CD8-positive, alpha-beta memory T cell (primary cell): ENCODE results near the gene WWP2. TPM values are rescaled to one million over a fixed set of nuclear protein-coding genes. Genes with fewer than 3 reads are reported as not detected.
"Not testable (repeated sequence)": the region's sequence is repeated elsewhere in the genome, so short reads cannot be mapped to it uniquely, and the experiment has no call there.

Experiments
- CTCF ChIA-PET: fragments of 350-600 bp; sonication (Branson Sonifier 250); formaldehyde crosslinking; loops from one replicate; lab custom pipeline; 2021; ENCODE audit warnings: antibody characterized with exemption; lab: Charles Lee
- POLR2A ChIA-PET: fragments of 350-600 bp; sonication (Branson Sonifier 250); formaldehyde crosslinking; loops from one replicate; lab custom pipeline; 2021; ENCODE audit warnings: antibody characterized with exemption; lab: Charles Lee
- DNase-seq, 5 donors: peaks; one replicate each; pipeline versions ENCODE4 v3.0.0 to v3.0.0-alpha.2; 2020 to 2022; ENCODE audit warnings: mixed read lengths in 1 of 5
- H3K27ac ChIP-seq: one replicate; pipeline ENCODE4 v1.7.0; 2013; ENCODE audit warnings: low read depth, mild to moderate bottlenecking, low read length, moderate library complexity
- H3K27me3 ChIP-seq: 2 replicates; pipeline ENCODE4 v1.7.0; 2013; ENCODE audit warnings: low read length, mild to moderate bottlenecking; ENCODE audit not compliant: insufficient read depth, poor library complexity, severe bottlenecking
- H3K36me3 ChIP-seq: 2 replicates; pipeline ENCODE4 v1.7.0; 2013; ENCODE audit warnings: mild to moderate bottlenecking, low read length, moderate library complexity; ENCODE audit not compliant: insufficient read depth
- H3K4me1 ChIP-seq: 2 replicates; pipeline ENCODE4 v1.7.0; 2013; ENCODE audit warnings: mild to moderate bottlenecking, low read length, moderate library complexity; ENCODE audit not compliant: insufficient read depth
- H3K4me3 ChIP-seq: 2 replicates; pipeline ENCODE4 v1.7.0; 2013; ENCODE audit warnings: mild to moderate bottlenecking, low read length
- H3K9me3 ChIP-seq: 2 replicates; pipeline ENCODE4 v1.7.0; 2013; ENCODE audit warnings: mild to moderate bottlenecking, low read length
- H3K27ac Mint-ChIP-seq, 8 donors: one replicate each; pipeline ENCODE4 v1.8.0; 2020 to 2021; ENCODE audit warnings: mixed read lengths in 8 of 8, mild to moderate bottlenecking in 6 of 8, inconsistent platforms in 3 of 8, moderate library complexity in 3 of 8
- H3K27me3 Mint-ChIP-seq, 2 donors: one replicate each; pipeline ENCODE4 v1.8.0; 2020 to 2021; ENCODE audit warnings: mixed read lengths in 2 of 2, mild to moderate bottlenecking in 1 of 2, moderate library complexity in 1 of 2
- H3K36me3 Mint-ChIP-seq, 3 donors: one replicate each; pipeline ENCODE4 v1.8.0; 2020 to 2021; ENCODE audit warnings: mixed read lengths in 3 of 3, inconsistent platforms in 1 of 3, mild to moderate bottlenecking in 1 of 3
- H3K4me1 Mint-ChIP-seq, 3 donors: one replicate each; pipeline ENCODE4 v1.8.0; 2020 to 2021; ENCODE audit warnings: mixed read lengths in 3 of 3, inconsistent platforms in 1 of 3, mild to moderate bottlenecking in 1 of 3
- H3K4me3 Mint-ChIP-seq, 7 donors: one replicate each; pipeline ENCODE4 v1.8.0; 2020 to 2021; ENCODE audit warnings: mixed read lengths in 7 of 7, mild to moderate bottlenecking in 6 of 7, moderate library complexity in 4 of 7, inconsistent platforms in 2 of 7
- H3K9me3 Mint-ChIP-seq, 5 donors: one replicate each; pipeline ENCODE4 v1.8.0; 2020 to 2022; ENCODE audit warnings: mixed read lengths in 5 of 5, mild to moderate bottlenecking in 3 of 5, moderate library complexity in 2 of 5, inconsistent platforms in 1 of 5
- polyA plus RNA-seq: library from polyadenylated mRNA; unstranded; fragments of 300-500 nt; fragmentation: Illumina TruSeq; gene quantifications from one replicate; pipeline ENCODE4 v1.2.3, GENCODE V29; 2021
- total RNA-seq, 2 experiments: library from RNA; stranded (reverse); gene quantifications; one replicate each; pipeline ENCODE4 v1.2.3, GENCODE V29; 2021

The WWP2 gene
- total and polyA plus RNA-seq, 3 experiments from 2014 or later: 41.0 to 50.6 (median 46.3) TPM

- no peak for DNase-seq
- Histone ChIP-seq H3K36me3 (no peaks in the 10 kb centered on the region), H3K4me3 (no peak overlapping the region), H3K9me3 (no peaks in the 10 kb centered on the region), H3K27ac (no peak overlapping the region), H3K27me3 (no peaks in the 10 kb centered on the region), H3K4me1 (no peaks in the 10 kb centered on the region)
- no peaks in the 10 kb centered on the region for H3K27me3 Mint-ChIP-seq
- H3K36me3 Mint-ChIP-seq: peaks cover 1 to 48% (median 2%) of the 10 kb centered on the region in 3 donors
- H3K4me1 Mint-ChIP-seq: peaks cover 8 to 29% (median 23%) of the 10 kb centered on the region in 3 donors
- peak overlapping the region in 6 of 8 donors; percentile 36 to 91 (median 58) for H3K27ac Mint-ChIP-seq
- H3K9me3 Mint-ChIP-seq: peaks cover 0 to 1% (median 0%) of the 10 kb centered on the region in 5 donors
- ChIA-PET POLR2A (no interaction called here), CTCF (no interaction called here)
- H3K4me3 Mint-ChIP-seq: no peak overlapping the region
These were observed 19.0 kb downstream of the WWP2 start for GRCh38 chr16:69781118-69781517.

- DNase-seq: no peak
- no peaks in the 10 kb centered on the region for H3K9me3 Mint-ChIP-seq
- Histone ChIP-seq H3K9me3 (no peaks in the 10 kb centered on the region), H3K4me1 (no peaks in the 10 kb centered on the region), H3K27me3 (no peaks in the 10 kb centered on the region), H3K4me3 (no peak overlapping the region), H3K36me3 (peaks cover 8% of the 10 kb centered on the region), H3K27ac (no peak overlapping the region)
- H3K4me1 Mint-ChIP-seq: peaks cover 8 to 31% (median 23%) of the 10 kb centered on the region in 3 donors
- no peaks in the 10 kb centered on the region for H3K27me3 Mint-ChIP-seq
- CTCF ChIA-PET: interaction anchor here (1.4 kb wide), 1 partner anchor 12 kb away, joined by 3 read pairs; no protein-coding TSS in a partner anchor
- peak overlapping the region in 1 of 8 donors; percentile 26 for H3K27ac Mint-ChIP-seq
- POLR2A ChIA-PET: no interaction called here
- H3K36me3 Mint-ChIP-seq: peaks cover 0 to 61% (median 8%) of the 10 kb centered on the region in 3 donors
- no peak overlapping the region for H3K4me3 Mint-ChIP-seq
These were observed 22.5 kb downstream of the WWP2 start for GRCh38 chr16:69784586-69784985.

GRCh38 chr16:69787883-69788282 lies 25.8 kb downstream of the WWP2 start:
- Histone ChIP-seq H3K4me3 (no peak overlapping the region), H3K27ac (no peak overlapping the region), H3K27me3 (no peaks in the 10 kb centered on the region), H3K36me3 (peaks cover 8% of the 10 kb centered on the region), H3K4me1 (no peaks in the 10 kb centered on the region), H3K9me3 (no peaks in the 10 kb centered on the region)
- ChIA-PET POLR2A (no interaction called here), CTCF (no interaction called here)
- no peaks in the 10 kb centered on the region for H3K27me3 Mint-ChIP-seq
- peak overlapping the region in 1 of 8 donors; percentile 82 for H3K27ac Mint-ChIP-seq
- no peaks in the 10 kb centered on the region for H3K9me3 Mint-ChIP-seq
- H3K36me3 Mint-ChIP-seq: peaks cover 0 to 66% (median 8%) of the 10 kb centered on the region in 3 donors
- H3K4me1 Mint-ChIP-seq: peaks cover 6 to 10% (median 8%) of the 10 kb centered on the region in 3 donors
- H3K4me3 Mint-ChIP-seq: no peak overlapping the region
- DNase-seq: no peak

- H3K27ac Mint-ChIP-seq: peak overlapping the region in 1 of 8 donors; percentile 20
- ChIA-PET POLR2A (interaction anchor here (1.0 to 1.2 kb wide), 2 partner anchors 29 to 36 kb away, joined by 3 read pairs; partner anchors contain the start of gene NOB1), CTCF (interaction anchor here (1.5 kb wide), 1 partner anchor 139 kb away, joined by 3 read pairs; no protein-coding TSS in a partner anchor)
- H3K4me1 ChIP-seq, H3K4me3 ChIP-seq, DNase-seq, H3K9me3 Mint-ChIP-seq, H3K27ac ChIP-seq, H3K4me3 Mint-ChIP-seq, H3K27me3 ChIP-seq, H3K4me1 Mint-ChIP-seq, H3K9me3 ChIP-seq, H3K36me3 ChIP-seq, H3K27me3 Mint-ChIP-seq: not testable (repeated sequence)
- peaks cover 0 to 57% (median 8%) of the 10 kb centered on the region in 3 donors for H3K36me3 Mint-ChIP-seq
These were observed 29.3 kb downstream of the WWP2 start for GRCh38 chr16:69791391-69791847.

- Histone ChIP-seq H3K9me3 (no peaks in the 10 kb centered on the region), H3K36me3 (peaks cover 3% of the 10 kb centered on the region), H3K4me1 (no peaks in the 10 kb centered on the region), H3K4me3 (no peak overlapping the region), H3K27ac (no peak overlapping the region), H3K27me3 (no peaks in the 10 kb centered on the region)
- H3K9me3 Mint-ChIP-seq: no peaks in the 10 kb centered on the region
- H3K4me3 Mint-ChIP-seq: no peak overlapping the region
- H3K36me3 Mint-ChIP-seq: peaks cover 0 to 51% (median 6%) of the 10 kb centered on the region in 3 donors
- no peaks in the 10 kb centered on the region for H3K27me3 Mint-ChIP-seq
- ChIA-PET CTCF (interaction anchor here (1.0 to 1.5 kb wide), 3 partner anchors 13 to 39 kb away, joined by 3 to 5 read pairs (median 4); partner anchors contain the start of gene NOB1), POLR2A (no interaction called here)
- peak overlapping the region in 3 of 8 donors; percentile 4 to 46 (median 37) for H3K27ac Mint-ChIP-seq
- no peak for DNase-seq
- peaks cover 4 to 12% (median 5%) of the 10 kb centered on the region in 3 donors for H3K4me1 Mint-ChIP-seq
These were observed 31.4 kb downstream of the WWP2 start for GRCh38 chr16:69793526-69793925.

GRCh38 chr16:69794486-69794885 lies 32.4 kb downstream of the WWP2 start:
- CTCF ChIA-PET: interaction anchor here (1.0 to 1.5 kb wide), 4 partner anchors 12 to 40 kb away, joined by 3 to 5 read pairs (median 4); partner anchors contain the start of gene NOB1
- Mint-ChIP-seq H3K4me3 (no peak overlapping the region), H3K36me3 (peaks cover 0 to 53% (median 10%) of the 10 kb centered on the region in 3 donors), H3K9me3 (no peaks in the 10 kb centered on the region), H3K4me1 (peaks cover 4 to 12% (median 5%) of the 10 kb centered on the region in 3 donors), H3K27me3 (no peaks in the 10 kb centered on the region), H3K27ac (peak overlapping the region in 1 of 8 donors; percentile 47)
- H3K27ac ChIP-seq: no peak overlapping the region
- POLR2A ChIA-PET: no interaction called here
- no peaks in the 10 kb centered on the region for H3K4me1 ChIP-seq
- no peaks in the 10 kb centered on the region for H3K27me3 ChIP-seq
- no peak overlapping the region for H3K4me3 ChIP-seq
- H3K36me3 ChIP-seq: peaks cover 8% of the 10 kb centered on the region
- no peak for DNase-seq
- H3K9me3 ChIP-seq: no peaks in the 10 kb centered on the region

- DNase-seq: peak in 2 of 5 donors; percentile 7 to 22
- H3K36me3 ChIP-seq: peaks cover 8% of the 10 kb centered on the region
- no peaks in the 10 kb centered on the region for H3K4me1 ChIP-seq
- ChIA-PET CTCF (interaction anchor here (1.2 to 1.5 kb wide), 3 partner anchors 10 to 136 kb away, joined by 3 read pairs; no protein-coding TSS in a partner anchor), POLR2A (interaction anchor here (0.6 to 0.7 kb wide), 2 partner anchors 10 kb away, joined by 3 read pairs; no protein-coding TSS in a partner anchor)
- no peak overlapping the region for H3K4me3 Mint-ChIP-seq
- H3K27me3 ChIP-seq: no peaks in the 10 kb centered on the region
- H3K9me3 ChIP-seq: no peaks in the 10 kb centered on the region
- no peaks in the 10 kb centered on the region for H3K27me3 Mint-ChIP-seq
- H3K36me3 Mint-ChIP-seq: peaks cover 0 to 53% (median 16%) of the 10 kb centered on the region in 3 donors
- H3K9me3 Mint-ChIP-seq: no peaks in the 10 kb centered on the region
- peaks cover 4 to 12% (median 5%) of the 10 kb centered on the region in 3 donors for H3K4me1 Mint-ChIP-seq
- no peak overlapping the region for H3K4me3 ChIP-seq
- no peak overlapping the region for H3K27ac Mint-ChIP-seq
- H3K27ac ChIP-seq: no peak overlapping the region
These were observed 34.4 kb downstream of the WWP2 start for GRCh38 chr16:69796285-69797118.
